CD14-positive monocyte (primary cell): ENCODE measurements around the gene ZNF566. TPM values are rescaled to one million over a fixed set of nuclear protein-coding genes. Genes with fewer than 3 reads are reported as not detected.

ENCODE experiments used
- DNase-seq, 3 donors: peaks; one replicate each; pipeline ENCODE4 v3.0.0-alpha.2; 2011 to 2022
- H2AFZ ChIP-seq: 2 replicates; pipeline ENCODE4 v1.6.0; 2012; ENCODE audit warnings: mild to moderate bottlenecking, low read depth, low read length, inconsistent platforms; ENCODE audit not compliant: insufficient read depth, poor library complexity, severe bottlenecking
- H3K27ac ChIP-seq, 2 donors: 1 replicate in 1 of 2; 2 replicates in 1 of 2; pipeline ENCODE4 v1.5.1; 2012 to 2013; ENCODE audit warnings: low read length in 2 of 2, control low read depth in 1 of 2, inconsistent platforms in 1 of 2, low read depth in 1 of 2, mild to moderate bottlenecking in 1 of 2
- H3K27me3 ChIP-seq, 2 donors: one replicate each; pipeline versions ENCODE4 v1.6.0 to v1.6.1; 2011 to 2013; ENCODE audit warnings: low read length in 2 of 2; ENCODE audit not compliant: control insufficient read depth in 2 of 2, insufficient read depth in 2 of 2
- H3K36me3 ChIP-seq, 2 donors: replicated peaks in 1 of 2; 1 replicate in 1 of 2; 2 replicates in 1 of 2; pipeline versions ENCODE4 v1.5.1 to v1.6.1; 2012 to 2013; ENCODE audit warnings: low read length in 2 of 2, control low read depth in 1 of 2, inconsistent platforms in 1 of 2, mild to moderate bottlenecking in 1 of 2; ENCODE audit not compliant: insufficient read depth in 2 of 2, control insufficient read depth in 1 of 2
- H3K4me1 ChIP-seq, 2 donors: 1 replicate in 1 of 2; 2 replicates in 1 of 2; pipeline versions ENCODE4 v1.5.1 to v1.6.1; 2012 to 2013; ENCODE audit warnings: low read length in 2 of 2, control low read depth in 1 of 2, inconsistent platforms in 1 of 2, mild to moderate bottlenecking in 1 of 2, moderate library complexity in 1 of 2; ENCODE audit not compliant: insufficient read depth in 2 of 2, control insufficient read depth in 1 of 2
- H3K4me2 ChIP-seq: replicated peaks from 2 replicates; pipeline ENCODE3; 2012; ENCODE audit warnings: low read length, moderate library complexity, mild to moderate bottlenecking; ENCODE audit not compliant: poor library complexity, severe bottlenecking; ENCODE audit errors: extremely low read depth
- H3K4me3 ChIP-seq, 3 experiments: fragments of 200-600 bp in 1 of 3; sonication (generic) in 1 of 3; replicated peaks in 1 of 3; 1 replicate in 2 of 3; 2 replicates in 1 of 3; pipeline ENCODE4 v1.5.1; 2011 to 2013; ENCODE audit warnings: low read length in 3 of 3, mild to moderate bottlenecking in 3 of 3, control low read depth in 2 of 3, low read depth in 2 of 3, inconsistent platforms in 1 of 3, moderate library complexity in 1 of 3
- H3K79me2 ChIP-seq: 2 replicates; pipeline ENCODE4 v1.6.0; 2012; ENCODE audit warnings: mild to moderate bottlenecking, control low read depth, inconsistent platforms, low read length, moderate library complexity; ENCODE audit not compliant: insufficient read depth
- H3K9ac ChIP-seq: 2 replicates; pipeline ENCODE4 v1.6.0; 2017; ENCODE audit warnings: low read length, mild to moderate bottlenecking; ENCODE audit not compliant: insufficient read depth, poor library complexity, severe bottlenecking
- H3K9me3 ChIP-seq, 2 donors: replicated peaks in 1 of 2; 1 replicate in 1 of 2; 2 replicates in 1 of 2; pipeline versions ENCODE4 v1.5.1 to v1.6.1; 2012 to 2013; ENCODE audit warnings: low read length in 2 of 2, control low read depth in 1 of 2; ENCODE audit not compliant: control insufficient read depth in 1 of 2, insufficient read depth in 1 of 2
- H4K20me1 ChIP-seq: 2 replicates; pipeline ENCODE4 v1.6.0; 2012; ENCODE audit warnings: mild to moderate bottlenecking, low read length, control low read depth, moderate library complexity; ENCODE audit not compliant: insufficient read depth
- H3K27ac Mint-ChIP-seq, 7 donors: one replicate each; pipeline ENCODE4 v1.8.0; 2020; ENCODE audit warnings: mild to moderate bottlenecking in 7 of 7, mixed read lengths in 7 of 7, moderate library complexity in 6 of 7, inconsistent platforms in 2 of 7
- H3K27me3 Mint-ChIP-seq, 3 donors: one replicate each; pipeline ENCODE4 v1.8.0; 2021 to 2022; ENCODE audit warnings: low read depth in 3 of 3, mild to moderate bottlenecking in 3 of 3, mixed read lengths in 3 of 3, moderate library complexity in 3 of 3, inconsistent platforms in 1 of 3
- H3K36me3 Mint-ChIP-seq, 2 donors: one replicate each; pipeline ENCODE4 v1.8.0; 2020; ENCODE audit warnings: mixed read lengths in 2 of 2, inconsistent platforms in 1 of 2, mild to moderate bottlenecking in 1 of 2
- H3K4me1 Mint-ChIP-seq: one replicate; pipeline ENCODE4 v1.8.0; 2020; ENCODE audit warnings: mild to moderate bottlenecking, mixed read lengths
- H3K4me3 Mint-ChIP-seq, 2 donors: one replicate each; pipeline ENCODE4 v1.8.0; 2020; ENCODE audit warnings: mild to moderate bottlenecking in 2 of 2, mixed read lengths in 2 of 2, moderate library complexity in 1 of 2
- H3K9me3 Mint-ChIP-seq, 7 donors: one replicate each; pipeline ENCODE4 v1.8.0; 2020 to 2022; ENCODE audit warnings: mixed read lengths in 7 of 7, mild to moderate bottlenecking in 6 of 7, moderate library complexity in 6 of 7, inconsistent platforms in 2 of 7
- CTCF ChIP-seq: fragments of 200-600 bp; IDR thresholded peaks from one replicate; pipeline ENCODE4 v1.8.0; 2022; ENCODE audit warnings: antibody characterized with exemption, mild to moderate bottlenecking
- WGBS: methylation state at CpG from one replicate; pipeline ENCODE4 v1.1.5; 2013; ENCODE audit warnings: missing lambda C conversion rate; ENCODE audit not compliant: insufficient coverage; 5-methylcytosine and 5-hydroxymethylcytosine counted together
- intact Hi-C, 2 donors: fragments of 100-400 bp; cut with micrococcal nuclease; formaldehyde crosslinking; loops; one replicate each; pipeline versions ENCODE4 v1.15.0 to v1.15.1; 2023
- polyA plus RNA-seq, 3 donors: library from polyadenylated mRNA; depleted of rRNA in 1 of 3; unstranded in 2 of 3; stranded (reverse) in 1 of 3; fragments of 300-500 nt in 2 of 3; fragments of >200 nt in 1 of 3; fragmentation: Illumina TruSeq in 2 of 3; gene quantifications; 1 replicate in 2 of 3; 2 replicates in 1 of 3; pipeline ENCODE4 v1.2.3, GENCODE V29; 2012 to 2021

ZNF566 gene
- polyA plus RNA-seq, 3 donors, result 0.95 to 3.9 (median 3.6) TPM

GRCh38 chr19:36401475-36401874 is 87.9 kb downstream of the ZNF566 start:
- H3K4me3 ChIP-seq, result peak overlapping the region in 1 of 3 experiments; percentile 12
- intact Hi-C loops, result no loop called here
- H3K27ac ChIP-seq, result no peak overlapping the region
- no peak for DNase-seq
- H3K4me1 ChIP-seq, result no peaks in the 10 kb centered on the region
- H3K27ac Mint-ChIP-seq, result peak overlapping the region in 1 of 7 donors; percentile 50
- no peaks in the 10 kb centered on the region for H4K20me1 ChIP-seq
- TF ChIP-seq CTCF, result no peak
- no peak overlapping the region for H2AFZ ChIP-seq
- H3K36me3 Mint-ChIP-seq, result peaks cover 55 to 72% of the 10 kb centered on the region in 2 donors
- WGBS, result 73% methylated on average over 6 of the region's 7 CpGs
- no peaks in the 10 kb centered on the region for H3K79me2 ChIP-seq
- H3K4me2 ChIP-seq, result no peak overlapping the region
- H3K9ac ChIP-seq, result no peak overlapping the region
- peaks cover 40 to 86% (median 59%) of the 10 kb centered on the region in 7 donors for H3K9me3 Mint-ChIP-seq
- no peaks in the 10 kb centered on the region for H3K4me1 Mint-ChIP-seq
- peak overlapping the region in 1 of 2 donors; percentile 25 for H3K4me3 Mint-ChIP-seq
- H3K9me3 ChIP-seq, result peaks cover 61 to 88% of the 10 kb centered on the region in 2 donors
- peaks cover 18 to 75% of the 10 kb centered on the region in 2 donors for H3K36me3 ChIP-seq
- no peaks in the 10 kb centered on the region for H3K27me3 Mint-ChIP-seq
- H3K27me3 ChIP-seq, result no peaks in the 10 kb centered on the region

GRCh38 chr19:36398571-36398970 is 90.8 kb downstream of the ZNF566 start:
- Histone ChIP-seq H3K36me3 (peaks cover 0 to 69% of the 10 kb centered on the region in 2 donors), H2AFZ (no peak overlapping the region), H3K27me3 (no peaks in the 10 kb centered on the region), H3K4me2 (no peak overlapping the region), H3K9me3 (peaks cover 67 to 90% of the 10 kb centered on the region in 2 donors), H3K4me3 (no peak overlapping the region), H3K27ac (no peak overlapping the region), H3K9ac (no peak overlapping the region), H4K20me1 (no peaks in the 10 kb centered on the region), H3K79me2 (no peaks in the 10 kb centered on the region), H3K4me1 (no peaks in the 10 kb centered on the region)
- intact Hi-C loops, result no loop called here
- WGBS, result 20% methylated on average over 1 of the region's 3 CpGs
- no peak for TF ChIP-seq CTCF
- H3K4me1 Mint-ChIP-seq, result no peaks in the 10 kb centered on the region
- no peak overlapping the region for H3K4me3 Mint-ChIP-seq
- peaks cover 45 to 91% (median 70%) of the 10 kb centered on the region in 7 donors for H3K9me3 Mint-ChIP-seq
- H3K27me3 Mint-ChIP-seq, result peaks cover 0 to 4% (median 0%) of the 10 kb centered on the region in 3 donors
- H3K36me3 Mint-ChIP-seq, result peaks cover 46 to 70% of the 10 kb centered on the region in 2 donors
- H3K27ac Mint-ChIP-seq, result no peak overlapping the region
- no peak for DNase-seq

Other genes with a start within 250 kb of the ZNF566 start
- 1 to 10 TPM in 2 of 3 donors, under 1 TPM in 1; 0.72 to 1.9 (median 1.1) TPM for gene ZFP14, start 110.4 kb downstream of the ZNF566 start, polyA plus RNA-seq
- under 1 TPM; 0.33 to 0.46 (median 0.45) TPM for gene ZFP82, start 70.9 kb downstream of the ZNF566 start, polyA plus RNA-seq
- 1 to 10 TPM in 2 of 3 donors, under 1 TPM in 1; 0.88 to 2.1 (median 1.2) TPM for gene ZNF260, start 38.7 kb upstream of the ZNF566 start, polyA plus RNA-seq
- gene ZNF529, start 83.7 kb upstream of the ZNF566 start, polyA plus RNA-seq, result 1 to 10 TPM; 1.1 to 2.7 (median 1.3) TPM
- gene ZNF382, start 115.8 kb upstream of the ZNF566 start, polyA plus RNA-seq, result under 1 TPM in 2 of 3 donors, not detected in 1; 0.37 to 0.63 TPM
- gene ZNF461, start 177.3 kb upstream of the ZNF566 start, polyA plus RNA-seq, result 1 to 10 TPM in 2 of 3 donors, not detected in 1; 1.2 to 2.2 TPM
- gene ZNF567, start 198.1 kb upstream of the ZNF566 start, polyA plus RNA-seq, result 1 to 10 TPM in 2 of 3 donors, under 1 TPM in 1; 0.84 to 1.7 (median 1.5) TPM